Esophagus squamous epithelium (tissue), 5 donors: ENCODE results near the gene EGFR. TPM values are rescaled to one million over a fixed set of nuclear protein-coding genes. Genes with fewer than 3 reads are reported as not detected.

Source experiments
- DNase-seq: peaks from one replicate; lab custom pipeline; 2025; lab: John Stamatoyannopoulos, UW
- H3K27ac ChIP-seq, 4 donors: fragments of 200-600 bp; sonication (generic); one replicate each; pipeline ENCODE4 v1.5.1; 2016 to 2019; ENCODE audit warnings: mild to moderate bottlenecking in 1 of 4
- H3K27me3 ChIP-seq, 4 donors: fragments of 200-600 bp; sonication (generic); 1 replicate in 3 of 4; 2 replicates in 1 of 4; pipeline versions ENCODE4 v1.5.1 to v1.6.0; 2017 to 2021; ENCODE audit warnings: antibody characterized with exemption in 1 of 4
- H3K36me3 ChIP-seq, 3 donors: fragments of 200-600 bp; sonication (generic); one replicate each; pipeline ENCODE4 v1.5.1; 2016 to 2019
- H3K4me1 ChIP-seq, 3 donors: fragments of 200-600 bp; sonication (generic); one replicate each; pipeline ENCODE4 v1.5.1; 2017 to 2019
- H3K4me3 ChIP-seq, 4 donors: fragments of 200-600 bp; sonication (generic); 1 replicate in 3 of 4; 2 replicates in 1 of 4; pipeline ENCODE4 v1.5.1; 2016 to 2019; ENCODE audit warnings: mild to moderate bottlenecking in 2 of 4, moderate library complexity in 1 of 4
- H3K9me3 ChIP-seq, 3 donors: fragments of 200-600 bp; sonication (generic); one replicate each; pipeline ENCODE4 v1.5.1; 2016 to 2019
- POLR2A ChIP-seq, 4 donors: fragments of 450-650 bp; IDR thresholded peaks; one replicate each; pipeline ENCODE4 v1.6.1; 2017; ENCODE audit warnings: antibody characterized with exemption in 4 of 4, mild to moderate bottlenecking in 4 of 4, moderate library complexity in 3 of 4
- WGBS, 2 donors: methylation state at CpG; one replicate each; pipeline ENCODE4 v1.1.5; 2018; 5-methylcytosine and 5-hydroxymethylcytosine counted together
- intact Hi-C: fragments of 100-400 bp; cut with DNase I; formaldehyde crosslinking; loops from one replicate; pipeline ENCODE4 v1.15.0; 2022
- total RNA-seq, 4 donors: library from RNA; depleted of rRNA; stranded (reverse); fragments of >200 nt; gene quantifications; one replicate each; pipeline ENCODE4 v1.1.0, GENCODE V29; 2016
- TF ChIP-seq, protein P1 (sequence below), 6 experiments: fragments of 450-650 bp in 4 of 6; fragments of 200-600 bp in 2 of 6; sonication (generic) in 2 of 6; IDR thresholded peaks; one replicate each; pipeline ENCODE4 v1.5.1; 2016 to 2019; ENCODE audit warnings: antibody characterized with exemption in 6 of 6, mild to moderate bottlenecking in 4 of 6, moderate library complexity in 4 of 6
- donor health status: DM: yes; HTN: yes; CAD: no.

Gene EGFR
- total RNA-seq, 4 donors from 2014 or later: 66.1 to 108 (median 72.3) TPM

DNA sequence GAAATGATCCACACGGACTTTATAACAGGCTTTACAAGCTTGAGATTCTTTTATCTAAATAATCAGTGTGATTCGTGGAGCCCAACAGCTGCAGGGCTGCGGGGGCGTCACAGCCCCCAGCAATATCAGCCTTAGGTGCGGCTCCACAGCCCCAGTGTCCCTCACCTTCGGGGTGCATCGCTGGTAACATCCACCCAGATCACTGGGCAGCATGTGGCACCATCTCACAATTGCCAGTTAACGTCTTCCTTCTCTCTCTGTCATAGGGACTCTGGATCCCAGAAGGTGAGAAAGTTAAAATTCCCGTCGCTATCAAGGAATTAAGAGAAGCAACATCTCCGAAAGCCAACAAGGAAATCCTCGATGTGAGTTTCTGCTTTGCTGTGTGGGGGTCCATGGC lies 155.6 kb downstream of the EGFR start:
- Histone ChIP-seq H3K27me3 (no peaks in the 10 kb centered on the region), H3K9me3 (no peaks in the 10 kb centered on the region), H3K4me1 (peaks cover 0 to 15% (median 0%) of the 10 kb centered on the region in 3 donors), H3K36me3 (peaks cover 32 to 100% (median 48%) of the 10 kb centered on the region in 3 donors), H3K4me3 (no peak overlapping the region), H3K27ac (no peak overlapping the region)
- TF ChIP-seq POLR2A (IDR thresholded peaks at IDR 0.05): no peak
- TF ChIP-seq, protein P1, sequence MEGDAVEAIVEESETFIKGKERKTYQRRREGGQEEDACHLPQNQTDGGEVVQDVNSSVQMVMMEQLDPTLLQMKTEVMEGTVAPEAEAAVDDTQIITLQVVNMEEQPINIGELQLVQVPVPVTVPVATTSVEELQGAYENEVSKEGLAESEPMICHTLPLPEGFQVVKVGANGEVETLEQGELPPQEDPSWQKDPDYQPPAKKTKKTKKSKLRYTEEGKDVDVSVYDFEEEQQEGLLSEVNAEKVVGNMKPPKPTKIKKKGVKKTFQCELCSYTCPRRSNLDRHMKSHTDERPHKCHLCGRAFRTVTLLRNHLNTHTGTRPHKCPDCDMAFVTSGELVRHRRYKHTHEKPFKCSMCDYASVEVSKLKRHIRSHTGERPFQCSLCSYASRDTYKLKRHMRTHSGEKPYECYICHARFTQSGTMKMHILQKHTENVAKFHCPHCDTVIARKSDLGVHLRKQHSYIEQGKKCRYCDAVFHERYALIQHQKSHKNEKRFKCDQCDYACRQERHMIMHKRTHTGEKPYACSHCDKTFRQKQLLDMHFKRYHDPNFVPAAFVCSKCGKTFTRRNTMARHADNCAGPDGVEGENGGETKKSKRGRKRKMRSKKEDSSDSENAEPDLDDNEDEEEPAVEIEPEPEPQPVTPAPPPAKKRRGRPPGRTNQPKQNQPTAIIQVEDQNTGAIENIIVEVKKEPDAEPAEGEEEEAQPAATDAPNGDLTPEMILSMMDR (IDR thresholded peaks at IDR 0.05): no peak
- 83 to 91% methylated on average over 12 of the region's 12 CpGs for WGBS, 2 donors
- intact Hi-C loops: no loop called here
- no peak for DNase-seq

GRCh38 chr7:55174856-55175255 lies 156.0 kb downstream of the EGFR start:
- Histone ChIP-seq H3K27ac (no peak overlapping the region), H3K36me3 (peaks cover 32 to 100% (median 44%) of the 10 kb centered on the region in 3 donors), H3K4me1 (peaks cover 0 to 16% (median 0%) of the 10 kb centered on the region in 3 donors), H3K27me3 (no peaks in the 10 kb centered on the region), H3K9me3 (no peaks in the 10 kb centered on the region), H3K4me3 (no peak overlapping the region)
- DNase-seq: no peak
- WGBS, 2 donors: 40 to 75% methylated on average over 1 of the region's 1 CpG
- TF ChIP-seq POLR2A (IDR thresholded peaks at IDR 0.05): no peak
- TF ChIP-seq, protein P1 (IDR thresholded peaks at IDR 0.05): no peak
- intact Hi-C loops: no loop called here

DNA sequence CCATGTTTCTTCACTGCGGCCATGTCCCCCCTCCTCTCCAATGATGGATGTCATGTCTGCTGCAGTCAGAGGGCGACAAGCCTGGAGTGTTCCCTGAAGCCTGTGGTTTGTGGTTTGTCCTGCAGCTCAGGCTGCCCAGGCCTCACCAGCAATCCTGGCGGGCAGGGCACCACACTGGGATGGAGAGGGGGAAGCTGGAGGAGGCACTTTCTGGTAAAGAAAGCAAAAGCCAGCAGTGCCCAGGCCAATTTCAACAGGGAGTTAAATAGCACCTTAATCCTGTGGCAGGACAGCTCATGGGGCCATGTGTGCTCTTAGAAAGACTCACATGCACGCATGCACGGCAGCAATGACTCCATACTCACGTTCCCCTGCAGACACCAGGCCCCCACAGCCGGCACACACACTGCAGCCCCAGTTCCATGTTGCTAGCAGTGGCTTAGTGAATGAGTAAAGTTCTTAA lies 158.3 kb downstream of the EGFR start:
- WGBS, 2 donors: 62 to 71% methylated on average over 2 to 5 of the region's 7 CpGs
- no peak for DNase-seq
- Histone ChIP-seq H3K4me3 (no peak overlapping the region), H3K36me3 (peaks cover 14 to 100% (median 27%) of the 10 kb centered on the region in 3 donors), H3K9me3 (no peaks in the 10 kb centered on the region), H3K4me1 (peaks cover 0 to 24% (median 0%) of the 10 kb centered on the region in 3 donors), H3K27ac (peak overlapping the region in 2 of 4 donors; percentile 5 to 20), H3K27me3 (no peaks in the 10 kb centered on the region)
- TF ChIP-seq, protein P1 (IDR thresholded peaks at IDR 0.05): no peak
- no peak for TF ChIP-seq POLR2A (IDR thresholded peaks at IDR 0.05)
- intact Hi-C loops: no loop called here

DNA sequence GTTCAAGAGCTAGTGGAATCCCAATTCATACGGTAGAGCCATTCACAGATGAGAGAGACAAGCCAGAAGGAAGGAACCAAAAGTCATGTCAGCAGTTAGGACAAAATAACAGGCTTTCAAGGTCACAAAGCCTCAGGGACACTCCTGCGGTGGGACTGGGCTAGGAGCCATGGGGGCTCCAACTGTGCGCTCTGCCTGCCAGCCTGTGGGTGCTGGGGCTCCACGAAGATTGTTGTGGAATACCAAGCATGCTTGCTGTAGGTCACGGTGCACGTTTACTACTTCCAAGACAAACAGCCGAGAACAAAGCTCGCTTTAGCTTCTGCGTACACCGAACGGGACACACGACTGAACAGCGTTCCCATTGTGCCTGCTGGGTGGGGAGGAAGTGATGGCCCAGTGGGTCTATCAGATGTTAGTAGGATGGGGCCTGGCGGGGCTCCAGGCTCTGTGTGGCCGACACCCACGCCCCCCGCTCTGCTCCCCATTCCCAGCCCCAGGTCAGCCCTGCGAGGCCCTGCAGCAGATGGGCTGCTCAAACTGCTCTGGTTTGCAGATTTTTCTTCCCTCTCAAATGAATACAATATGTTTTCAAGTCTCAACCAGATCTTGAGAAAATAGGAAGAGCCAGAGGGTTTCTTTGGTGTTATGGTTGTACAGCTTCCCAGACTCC lies 158.9 kb downstream of the EGFR start:
- Histone ChIP-seq H3K27ac (peak overlapping the region in 3 of 4 donors; percentile 14 to 33 (median 20)), H3K4me3 (no peak overlapping the region), H3K36me3 (peaks cover 12 to 100% (median 23%) of the 10 kb centered on the region in 3 donors), H3K4me1 (peaks cover 0 to 24% (median 0%) of the 10 kb centered on the region in 3 donors), H3K27me3 (no peaks in the 10 kb centered on the region), H3K9me3 (no peaks in the 10 kb centered on the region)
- no peak for DNase-seq
- intact Hi-C loops: no loop called here
- 52 to 64% methylated on average over 12 to 17 of the region's 18 CpGs for WGBS, 2 donors
- no peak for TF ChIP-seq POLR2A (IDR thresholded peaks at IDR 0.05)
- TF ChIP-seq, protein P1 (IDR thresholded peaks at IDR 0.05): no peak

DNA sequence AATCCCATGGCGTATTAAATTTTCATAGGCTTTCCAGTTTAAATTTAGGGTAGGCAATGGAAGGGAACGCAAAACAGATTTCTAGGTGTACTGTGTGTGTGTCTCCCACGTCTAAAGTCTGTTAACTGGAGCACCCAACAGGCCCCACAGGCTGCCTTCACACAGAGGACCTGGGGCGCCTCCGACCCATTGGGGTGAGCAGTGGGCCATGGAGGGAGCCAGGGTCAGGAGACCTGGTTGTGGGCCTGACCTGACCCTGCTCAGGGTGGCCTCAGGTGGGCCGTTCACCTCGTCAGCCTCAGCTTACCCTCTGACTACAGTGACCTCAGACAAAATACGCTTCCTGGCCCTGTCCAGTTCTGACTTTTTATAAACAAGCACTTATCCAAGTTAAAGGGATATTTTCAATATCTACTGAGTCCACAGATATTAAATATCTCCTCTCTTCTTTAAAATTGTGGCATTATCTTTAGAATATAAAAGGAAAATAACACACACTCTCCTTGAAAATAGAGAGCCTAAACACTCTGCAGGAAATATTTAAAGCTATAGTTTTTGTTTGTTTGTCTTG lies 159.6 kb downstream of the EGFR start:
- 71 to 76% methylated on average over 5 to 6 of the region's 8 CpGs for WGBS, 2 donors
- H3K27ac ChIP-seq: peak overlapping the region in 3 of 4 donors; percentile 14 to 33 (median 20)
- H3K36me3 ChIP-seq: peaks cover 7 to 100% (median 22%) of the 10 kb centered on the region in 3 donors
- intact Hi-C loops: no loop called here
- H3K4me3 ChIP-seq: no peak overlapping the region
- TF ChIP-seq, protein P1 (IDR thresholded peaks at IDR 0.05): no peak
- no peak for TF ChIP-seq POLR2A (IDR thresholded peaks at IDR 0.05)
- no peak for DNase-seq
- peaks cover 0 to 24% (median 0%) of the 10 kb centered on the region in 3 donors for H3K4me1 ChIP-seq
- H3K9me3 ChIP-seq: no peaks in the 10 kb centered on the region
- no peaks in the 10 kb centered on the region for H3K27me3 ChIP-seq
